CD14-positive monocyte (primary cell): ENCODE results near the gene ATP8B3. TPM values are rescaled to one million over a fixed set of nuclear protein-coding genes. Genes with fewer than 3 reads are reported as not detected.

Experiments used
- DNase-seq, 3 donors: peaks; one replicate each; pipeline ENCODE4 v3.0.0-alpha.2; 2011 to 2022
- H2AFZ ChIP-seq: 2 replicates; pipeline ENCODE4 v1.6.0; 2012; ENCODE audit warnings: mild to moderate bottlenecking, low read depth, low read length, inconsistent platforms; ENCODE audit not compliant: insufficient read depth, poor library complexity, severe bottlenecking
- H3K27ac ChIP-seq, 2 donors: 1 replicate in 1 of 2; 2 replicates in 1 of 2; pipeline ENCODE4 v1.5.1; 2012 to 2013; ENCODE audit warnings: low read length in 2 of 2, control low read depth in 1 of 2, inconsistent platforms in 1 of 2, low read depth in 1 of 2, mild to moderate bottlenecking in 1 of 2
- H3K27me3 ChIP-seq, 2 donors: one replicate each; pipeline versions ENCODE4 v1.6.0 to v1.6.1; 2011 to 2013; ENCODE audit warnings: low read length in 2 of 2; ENCODE audit not compliant: control insufficient read depth in 2 of 2, insufficient read depth in 2 of 2
- H3K36me3 ChIP-seq, 2 donors: replicated peaks in 1 of 2; 1 replicate in 1 of 2; 2 replicates in 1 of 2; pipeline versions ENCODE4 v1.5.1 to v1.6.1; 2012 to 2013; ENCODE audit warnings: low read length in 2 of 2, control low read depth in 1 of 2, inconsistent platforms in 1 of 2, mild to moderate bottlenecking in 1 of 2; ENCODE audit not compliant: insufficient read depth in 2 of 2, control insufficient read depth in 1 of 2
- H3K4me1 ChIP-seq, 2 donors: 1 replicate in 1 of 2; 2 replicates in 1 of 2; pipeline versions ENCODE4 v1.5.1 to v1.6.1; 2012 to 2013; ENCODE audit warnings: low read length in 2 of 2, control low read depth in 1 of 2, inconsistent platforms in 1 of 2, mild to moderate bottlenecking in 1 of 2, moderate library complexity in 1 of 2; ENCODE audit not compliant: insufficient read depth in 2 of 2, control insufficient read depth in 1 of 2
- H3K4me2 ChIP-seq: replicated peaks from 2 replicates; pipeline ENCODE3; 2012; ENCODE audit warnings: low read length, moderate library complexity, mild to moderate bottlenecking; ENCODE audit not compliant: poor library complexity, severe bottlenecking; ENCODE audit errors: extremely low read depth
- H3K4me3 ChIP-seq, 3 experiments: fragments of 200-600 bp in 1 of 3; sonication (generic) in 1 of 3; replicated peaks in 1 of 3; 1 replicate in 2 of 3; 2 replicates in 1 of 3; pipeline ENCODE4 v1.5.1; 2011 to 2013; ENCODE audit warnings: low read length in 3 of 3, mild to moderate bottlenecking in 3 of 3, control low read depth in 2 of 3, low read depth in 2 of 3, inconsistent platforms in 1 of 3, moderate library complexity in 1 of 3
- H3K79me2 ChIP-seq: 2 replicates; pipeline ENCODE4 v1.6.0; 2012; ENCODE audit warnings: mild to moderate bottlenecking, control low read depth, inconsistent platforms, low read length, moderate library complexity; ENCODE audit not compliant: insufficient read depth
- H3K9ac ChIP-seq: 2 replicates; pipeline ENCODE4 v1.6.0; 2017; ENCODE audit warnings: low read length, mild to moderate bottlenecking; ENCODE audit not compliant: insufficient read depth, poor library complexity, severe bottlenecking
- H3K9me3 ChIP-seq, 2 donors: replicated peaks in 1 of 2; 1 replicate in 1 of 2; 2 replicates in 1 of 2; pipeline versions ENCODE4 v1.5.1 to v1.6.1; 2012 to 2013; ENCODE audit warnings: low read length in 2 of 2, control low read depth in 1 of 2; ENCODE audit not compliant: control insufficient read depth in 1 of 2, insufficient read depth in 1 of 2
- H4K20me1 ChIP-seq: 2 replicates; pipeline ENCODE4 v1.6.0; 2012; ENCODE audit warnings: mild to moderate bottlenecking, low read length, control low read depth, moderate library complexity; ENCODE audit not compliant: insufficient read depth
- H3K27ac Mint-ChIP-seq, 7 donors: one replicate each; pipeline ENCODE4 v1.8.0; 2020; ENCODE audit warnings: mild to moderate bottlenecking in 7 of 7, mixed read lengths in 7 of 7, moderate library complexity in 6 of 7, inconsistent platforms in 2 of 7
- H3K27me3 Mint-ChIP-seq, 3 donors: one replicate each; pipeline ENCODE4 v1.8.0; 2021 to 2022; ENCODE audit warnings: low read depth in 3 of 3, mild to moderate bottlenecking in 3 of 3, mixed read lengths in 3 of 3, moderate library complexity in 3 of 3, inconsistent platforms in 1 of 3
- H3K36me3 Mint-ChIP-seq, 2 donors: one replicate each; pipeline ENCODE4 v1.8.0; 2020; ENCODE audit warnings: mixed read lengths in 2 of 2, inconsistent platforms in 1 of 2, mild to moderate bottlenecking in 1 of 2
- H3K4me1 Mint-ChIP-seq: one replicate; pipeline ENCODE4 v1.8.0; 2020; ENCODE audit warnings: mild to moderate bottlenecking, mixed read lengths
- H3K4me3 Mint-ChIP-seq, 2 donors: one replicate each; pipeline ENCODE4 v1.8.0; 2020; ENCODE audit warnings: mild to moderate bottlenecking in 2 of 2, mixed read lengths in 2 of 2, moderate library complexity in 1 of 2
- H3K9me3 Mint-ChIP-seq, 7 donors: one replicate each; pipeline ENCODE4 v1.8.0; 2020 to 2022; ENCODE audit warnings: mixed read lengths in 7 of 7, mild to moderate bottlenecking in 6 of 7, moderate library complexity in 6 of 7, inconsistent platforms in 2 of 7
- WGBS: methylation state at CpG from one replicate; pipeline ENCODE4 v1.1.5; 2013; ENCODE audit warnings: missing lambda C conversion rate; ENCODE audit not compliant: insufficient coverage; 5-methylcytosine and 5-hydroxymethylcytosine counted together
- intact Hi-C, 2 donors: fragments of 100-400 bp; cut with micrococcal nuclease; formaldehyde crosslinking; loops; one replicate each; pipeline versions ENCODE4 v1.15.0 to v1.15.1; 2023
- polyA plus RNA-seq, 3 donors: library from polyadenylated mRNA; depleted of rRNA in 1 of 3; unstranded in 2 of 3; stranded (reverse) in 1 of 3; fragments of 300-500 nt in 2 of 3; fragments of >200 nt in 1 of 3; fragmentation: Illumina TruSeq in 2 of 3; gene quantifications; 1 replicate in 2 of 3; 2 replicates in 1 of 3; pipeline ENCODE4 v1.2.3, GENCODE V29; 2012 to 2021
- TF ChIP-seq, protein P1 (sequence below): fragments of 200-600 bp; IDR thresholded peaks from one replicate; pipeline ENCODE4 v1.8.0; 2022; ENCODE audit warnings: antibody characterized with exemption, mild to moderate bottlenecking

ATP8B3 gene
- polyA plus RNA-seq, 3 donors, result 1.6 to 8.2 (median 1.8) TPM

DNA sequence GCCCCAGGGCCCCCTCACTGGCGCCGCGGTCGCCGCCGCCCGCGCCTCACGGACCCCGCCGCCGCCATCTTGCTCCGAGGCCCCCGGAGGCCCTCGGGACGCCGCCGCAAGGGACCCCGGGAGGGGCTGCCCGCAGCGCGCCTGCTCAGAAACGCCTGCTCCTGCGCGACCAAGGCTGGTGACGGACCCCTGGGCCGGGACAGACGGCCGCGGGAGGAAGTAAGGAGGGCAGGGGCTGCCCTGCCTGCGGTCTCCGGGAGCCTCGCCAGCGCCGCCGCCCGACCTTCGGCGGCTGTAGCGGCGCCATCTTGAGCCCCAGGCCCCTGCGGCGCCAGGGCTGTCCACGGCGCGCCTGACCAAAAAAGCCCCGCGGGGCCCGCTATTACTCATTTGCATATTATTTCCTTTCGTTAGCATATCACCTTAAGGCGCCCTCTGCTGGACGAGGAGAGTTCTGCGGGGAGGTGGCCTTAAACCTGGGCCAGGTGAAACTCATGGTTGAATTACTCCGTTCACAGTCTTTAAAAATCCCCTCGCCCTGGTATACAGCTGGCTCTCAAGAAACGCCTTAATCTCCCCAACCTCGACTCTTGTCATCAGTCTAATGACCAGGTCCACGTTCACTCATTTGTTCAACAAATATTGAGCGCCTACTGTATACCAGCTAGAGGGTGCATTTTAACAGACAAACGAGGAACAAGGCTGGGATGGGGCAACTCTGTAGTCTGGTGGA lies 36.5 kb upstream of the ATP8B3 start, which contains the start of gene REXO1:
REXO1 (minus strand) TSS at position 85 of the 733 bp plus-strand sequence. CDS start 125 bp downstream, outside the sequence.
- Histone ChIP-seq H3K9ac (peak within 1 kb of the TSS; percentile 98), H4K20me1 (peaks cover 84% of the 10 kb centered on the region), H3K9me3 (no peaks in the 10 kb centered on the region), H3K4me1 (peaks cover 34 to 53% of the 10 kb centered on the region in 2 donors), H2AFZ (peak within 1 kb of the TSS; percentile 78), H3K27ac (peak within 1 kb of the TSS; percentile 69 to 95), H3K36me3 (peaks cover 7 to 26% of the 10 kb centered on the region in 2 donors), H3K4me3 (peak within 1 kb of the TSS; percentile 85 to 96 (median 89)), H3K4me2 (peak within 1 kb of the TSS; percentile 97), H3K27me3 (no peaks in the 10 kb centered on the region), H3K79me2 (peaks cover 73% of the 10 kb centered on the region)
- peak; percentile 91 to 94 (median 92) for DNase-seq
- WGBS, result under 1% methylated on average over 56 of the region's 60 CpGs
- intact Hi-C loops, result no loop called here
- peak within 1 kb of the TSS; percentile 91 to 96 (median 92) for H3K27ac Mint-ChIP-seq
- H3K36me3 Mint-ChIP-seq, result peaks cover 5 to 39% of the 10 kb centered on the region in 2 donors
- peaks cover 46% of the 10 kb centered on the region for H3K4me1 Mint-ChIP-seq
- H3K9me3 Mint-ChIP-seq, result no peaks in the 10 kb centered on the region
- TF ChIP-seq, protein P1, sequence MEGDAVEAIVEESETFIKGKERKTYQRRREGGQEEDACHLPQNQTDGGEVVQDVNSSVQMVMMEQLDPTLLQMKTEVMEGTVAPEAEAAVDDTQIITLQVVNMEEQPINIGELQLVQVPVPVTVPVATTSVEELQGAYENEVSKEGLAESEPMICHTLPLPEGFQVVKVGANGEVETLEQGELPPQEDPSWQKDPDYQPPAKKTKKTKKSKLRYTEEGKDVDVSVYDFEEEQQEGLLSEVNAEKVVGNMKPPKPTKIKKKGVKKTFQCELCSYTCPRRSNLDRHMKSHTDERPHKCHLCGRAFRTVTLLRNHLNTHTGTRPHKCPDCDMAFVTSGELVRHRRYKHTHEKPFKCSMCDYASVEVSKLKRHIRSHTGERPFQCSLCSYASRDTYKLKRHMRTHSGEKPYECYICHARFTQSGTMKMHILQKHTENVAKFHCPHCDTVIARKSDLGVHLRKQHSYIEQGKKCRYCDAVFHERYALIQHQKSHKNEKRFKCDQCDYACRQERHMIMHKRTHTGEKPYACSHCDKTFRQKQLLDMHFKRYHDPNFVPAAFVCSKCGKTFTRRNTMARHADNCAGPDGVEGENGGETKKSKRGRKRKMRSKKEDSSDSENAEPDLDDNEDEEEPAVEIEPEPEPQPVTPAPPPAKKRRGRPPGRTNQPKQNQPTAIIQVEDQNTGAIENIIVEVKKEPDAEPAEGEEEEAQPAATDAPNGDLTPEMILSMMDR, result peak; percentile 99
- peaks cover 4 to 9% (median 7%) of the 10 kb centered on the region in 3 donors for H3K27me3 Mint-ChIP-seq
- peak within 1 kb of the TSS; percentile 85 to 91 for H3K4me3 Mint-ChIP-seq

DNA sequence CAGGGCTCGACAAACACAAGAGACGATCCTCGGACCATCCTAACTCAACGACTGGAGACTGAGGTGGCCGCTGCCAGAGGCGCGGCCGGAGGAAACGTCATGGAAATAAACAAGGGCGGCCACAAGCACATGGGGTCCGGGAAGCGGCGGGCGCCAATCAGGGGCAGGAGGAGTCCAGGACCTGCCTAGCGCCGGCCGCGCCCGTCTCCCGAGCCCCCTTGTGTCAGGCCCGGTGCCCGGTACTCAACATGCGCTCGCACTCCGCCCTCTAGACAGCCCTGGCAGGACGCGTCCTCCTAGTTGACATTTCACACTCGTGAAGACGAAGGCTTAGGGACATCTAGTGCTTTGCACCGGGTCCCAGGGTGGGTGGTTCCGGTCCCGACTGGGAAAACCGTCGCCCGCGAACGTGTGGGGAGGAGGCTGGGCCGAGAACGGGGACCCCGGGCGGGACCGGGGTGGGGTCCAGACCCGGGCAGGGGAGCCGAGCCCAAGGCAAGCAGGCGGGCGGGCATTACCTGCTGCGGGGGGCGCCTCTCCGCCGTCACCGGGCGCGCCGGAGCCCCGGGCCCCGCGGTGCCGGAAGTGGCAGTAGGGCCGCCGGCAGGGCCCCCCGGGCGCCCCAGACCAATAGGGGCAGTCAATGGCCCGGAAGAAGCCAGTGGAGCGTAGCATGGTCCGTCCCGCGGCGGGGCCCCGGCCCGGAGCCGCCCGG lies 35.8 kb upstream of the ATP8B3 start:
- peak overlapping the region; percentile 85 to 96 (median 89) for H3K4me3 ChIP-seq
- peak overlapping the region; percentile 69 to 95 for H3K27ac ChIP-seq
- under 1% methylated on average over 72 of the region's 72 CpGs for WGBS
- peaks cover 4 to 5% (median 5%) of the 10 kb centered on the region in 3 donors for H3K27me3 Mint-ChIP-seq
- H4K20me1 ChIP-seq, result peaks cover 84% of the 10 kb centered on the region
- peaks cover 11 to 30% of the 10 kb centered on the region in 2 donors for H3K36me3 ChIP-seq
- peaks cover 27 to 46% of the 10 kb centered on the region in 2 donors for H3K4me1 ChIP-seq
- peak overlapping the region; percentile 97 for H3K4me2 ChIP-seq
- peak overlapping the region; percentile 78 for H2AFZ ChIP-seq
- DNase-seq, result no peak
- peak overlapping the region; percentile 98 for H3K9ac ChIP-seq
- peaks cover 73% of the 10 kb centered on the region for H3K79me2 ChIP-seq
- no peaks in the 10 kb centered on the region for H3K9me3 ChIP-seq
- intact Hi-C loops, result no loop called here
- peak overlapping the region; percentile 85 to 91 for H3K4me3 Mint-ChIP-seq
- H3K27me3 ChIP-seq, result no peaks in the 10 kb centered on the region
- H3K9me3 Mint-ChIP-seq, result no peaks in the 10 kb centered on the region
- H3K4me1 Mint-ChIP-seq, result peaks cover 39% of the 10 kb centered on the region
- TF ChIP-seq, protein P1, result no peak
- H3K36me3 Mint-ChIP-seq, result peaks cover 7 to 41% of the 10 kb centered on the region in 2 donors
- H3K27ac Mint-ChIP-seq, result peak overlapping the region; percentile 90 to 96 (median 92)
